ENCODE results near the gene ACSL3.
"Not testable (repeated sequence)": the region's sequence is repeated elsewhere in the genome, so short reads cannot be mapped to it uniquely, and the experiment has no call there.

Gene ACSL3

DNA sequence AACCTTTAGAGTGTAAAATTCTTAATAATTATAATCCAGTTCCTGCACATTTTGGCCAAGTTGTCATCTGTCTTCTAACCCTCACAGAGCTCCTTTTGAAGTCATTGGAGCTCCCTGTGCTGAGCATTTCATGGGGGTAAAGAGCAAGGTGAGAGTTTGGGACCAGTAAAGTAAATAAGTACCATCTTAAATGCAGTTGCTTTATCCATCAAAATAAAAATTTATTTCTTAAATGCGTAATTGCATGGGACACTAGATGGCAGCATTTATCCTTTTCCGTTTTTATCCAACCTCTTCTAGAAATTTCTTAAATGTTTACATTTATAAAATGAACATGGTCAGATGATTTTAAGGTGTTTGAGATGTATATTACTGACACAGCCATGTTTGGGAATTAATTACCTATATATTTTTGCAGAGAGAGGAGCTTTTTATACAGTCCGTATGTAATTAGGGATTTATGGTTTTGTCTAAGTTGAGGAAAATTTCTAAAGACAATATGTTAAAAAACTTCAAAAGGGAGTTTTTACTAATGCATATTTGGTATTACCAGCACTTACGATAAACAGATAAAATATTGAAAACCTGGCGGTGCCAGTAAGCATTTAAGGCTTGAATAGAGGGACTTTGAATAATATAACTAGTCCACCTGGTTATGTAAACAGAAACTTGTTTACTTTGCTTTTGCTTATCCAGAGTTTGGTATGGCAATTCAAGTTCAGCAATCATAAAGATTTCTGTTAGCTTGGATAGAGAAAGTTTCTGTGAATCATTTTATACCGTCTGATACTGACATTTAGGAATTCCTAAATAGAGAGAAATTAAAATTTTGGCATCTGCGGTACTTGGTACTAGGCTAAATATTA, 54.5 kb downstream of the ACSL3 start:
- DNase-seq (ENCODE audit: low read depth) = no peak

DNA sequence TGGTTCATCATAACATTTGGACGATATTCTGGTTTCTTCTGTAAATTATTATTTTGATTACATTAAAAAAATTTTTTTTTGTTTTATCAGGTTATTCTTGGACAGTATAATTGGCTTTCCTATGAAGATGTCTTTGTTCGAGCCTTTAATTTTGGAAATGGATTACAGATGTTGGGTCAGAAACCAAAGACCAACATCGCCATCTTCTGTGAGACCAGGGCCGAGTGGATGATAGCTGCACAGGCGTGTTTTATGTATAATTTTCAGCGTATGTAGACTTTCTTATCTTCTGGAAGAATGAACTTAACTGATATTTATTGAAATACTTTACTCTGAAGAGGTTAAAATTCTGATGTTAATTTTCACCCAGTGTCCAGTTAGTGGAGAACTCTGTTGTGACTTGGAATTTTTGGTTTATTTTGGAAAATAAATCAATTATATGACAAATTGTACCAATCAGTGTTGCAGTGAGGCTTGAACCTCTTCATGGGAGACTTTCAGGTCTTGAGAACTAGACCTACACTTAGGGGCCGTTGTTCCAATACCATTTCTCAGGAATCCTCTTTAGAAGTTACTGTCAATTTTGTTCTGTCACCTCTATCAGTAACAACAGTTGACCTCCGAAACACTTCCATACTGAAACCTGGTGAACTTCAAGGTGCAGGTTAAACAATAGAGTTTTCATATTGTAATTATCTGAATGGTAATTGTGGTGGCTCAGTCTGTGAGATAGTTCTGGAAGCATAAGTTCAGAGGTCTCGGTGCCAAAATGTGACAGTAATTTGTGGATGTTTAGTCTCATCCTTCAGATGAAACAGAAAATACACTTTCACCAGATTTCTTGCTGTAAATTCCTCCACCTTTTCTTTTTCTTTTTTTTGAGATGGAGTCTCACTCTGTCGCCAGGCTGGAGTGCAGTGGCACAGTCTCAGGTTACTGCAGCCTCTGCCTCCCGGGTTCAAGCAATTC, 55.7 kb downstream of the ACSL3 start:
- DNase-seq (ENCODE audit: low read depth) = no peak

DNA sequence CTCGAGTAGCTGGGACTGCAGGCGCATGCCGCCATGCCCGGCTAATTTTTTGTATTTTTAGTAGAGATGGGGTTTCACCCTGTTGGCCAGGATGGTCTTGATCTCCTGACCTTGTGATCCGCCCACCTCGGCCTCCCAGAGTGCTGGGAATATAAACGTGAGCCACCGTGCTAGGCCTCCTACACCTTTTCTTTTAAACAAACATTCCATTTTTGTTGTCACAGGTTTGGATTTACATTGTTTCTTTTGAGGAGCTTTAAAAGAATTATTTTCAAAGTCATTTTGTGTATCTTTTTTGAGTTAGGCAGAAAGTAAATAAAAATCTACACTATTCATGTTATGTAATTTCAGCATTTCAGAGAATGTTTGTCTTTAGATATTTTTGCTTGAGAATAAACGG, 56.4 kb downstream of the ACSL3 start:
- DNase-seq (ENCODE audit: low read depth) = not testable (repeated sequence)

DNA sequence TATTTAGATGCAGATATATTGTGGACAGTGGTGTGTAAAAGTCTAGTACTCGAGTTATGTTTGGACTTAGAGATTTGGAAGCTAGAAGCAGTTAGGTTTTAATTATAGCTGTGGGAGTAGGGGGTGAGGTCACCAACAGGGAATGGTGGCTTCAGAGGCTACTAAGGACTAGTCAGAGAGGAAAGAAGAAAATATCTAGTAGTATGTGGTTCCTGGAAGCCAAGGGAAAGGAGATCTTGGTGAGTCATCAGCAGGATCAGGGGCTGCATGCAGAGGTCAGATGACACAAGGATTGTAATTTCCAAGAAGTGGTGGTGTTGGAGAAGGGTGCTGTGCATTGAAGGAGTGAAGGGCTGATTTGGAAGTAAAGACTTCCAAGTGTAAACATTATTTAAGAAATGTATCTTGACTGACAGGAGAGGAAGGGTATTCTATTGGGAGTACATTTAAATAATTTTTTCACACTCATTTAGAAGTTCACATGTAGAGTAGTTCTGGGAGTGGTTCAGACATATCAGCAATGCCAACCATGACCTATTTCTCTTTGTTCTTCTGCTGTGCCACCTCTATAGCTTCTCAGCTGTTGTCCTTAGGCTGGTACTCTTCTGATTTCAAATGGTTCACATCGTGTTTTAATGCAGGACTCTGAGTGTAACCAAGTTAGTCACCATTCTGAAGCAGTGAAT, 59.1 kb downstream of the ACSL3 start:
- DNase-seq (ENCODE audit: low read depth) = no peak

DNA sequence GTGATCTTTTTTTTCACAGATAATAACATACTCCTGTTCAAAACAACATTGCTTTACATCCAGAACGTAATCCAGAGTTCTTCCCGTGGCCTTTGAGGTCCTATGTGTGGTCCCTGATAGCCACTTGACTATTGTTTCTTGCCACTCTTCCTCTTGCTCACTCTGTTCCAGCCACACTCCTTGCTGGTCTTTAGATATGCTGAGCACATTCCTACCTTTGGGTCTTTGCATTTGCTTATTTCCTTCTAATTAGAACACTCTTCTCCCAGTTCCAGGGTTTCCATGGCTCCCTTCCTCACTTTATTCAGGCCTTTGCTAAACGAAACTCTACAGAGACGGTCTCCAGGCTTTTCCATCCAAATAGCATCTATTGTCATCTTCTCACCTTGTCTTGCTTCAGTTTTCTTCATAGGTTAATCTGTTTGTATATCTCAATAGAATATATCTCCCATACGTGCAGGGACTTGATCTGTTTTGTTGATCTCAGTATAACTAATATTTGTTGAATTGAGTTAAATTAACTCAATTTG, 59.9 kb downstream of the ACSL3 start:
- no peak for DNase-seq (ENCODE audit: low read depth)

DNA sequence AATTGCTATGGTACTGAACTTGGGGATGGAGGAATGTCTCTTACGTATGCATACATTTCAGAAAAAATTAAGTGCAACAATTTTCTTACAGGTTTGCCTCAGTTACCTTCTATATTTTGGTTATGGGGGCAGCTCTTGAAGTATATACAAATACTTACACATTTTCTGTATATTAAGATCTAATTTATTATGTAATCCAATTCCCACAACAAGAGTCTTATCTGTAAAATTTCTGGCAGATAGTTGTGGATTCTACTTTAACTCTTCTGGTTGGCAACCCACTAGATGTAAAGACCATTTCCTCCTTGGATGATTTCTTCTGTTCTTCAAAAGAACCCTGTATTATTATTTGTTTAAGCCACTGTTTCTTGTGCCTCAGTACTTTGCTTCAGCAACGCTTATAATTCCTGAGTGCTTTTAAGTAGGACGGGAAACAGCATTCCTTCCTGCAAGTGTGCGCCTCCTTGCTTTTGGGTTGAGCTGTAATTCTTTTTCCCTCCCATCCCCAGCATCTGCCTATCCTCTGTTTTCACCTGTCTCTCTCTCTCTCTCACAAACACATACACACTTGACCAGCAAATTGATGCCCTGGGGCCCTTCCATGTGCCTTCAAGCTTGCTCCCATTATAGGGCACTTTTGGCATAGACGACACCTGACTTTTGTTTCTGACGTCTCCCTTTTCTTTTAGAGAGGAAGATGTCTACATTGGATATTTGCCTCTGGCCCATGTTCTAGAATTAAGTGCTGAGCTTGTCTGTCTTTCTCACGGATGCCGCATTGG, 61.4 kb downstream of the ACSL3 start:
- no peak for DNase-seq (ENCODE audit: low read depth)

DNA sequence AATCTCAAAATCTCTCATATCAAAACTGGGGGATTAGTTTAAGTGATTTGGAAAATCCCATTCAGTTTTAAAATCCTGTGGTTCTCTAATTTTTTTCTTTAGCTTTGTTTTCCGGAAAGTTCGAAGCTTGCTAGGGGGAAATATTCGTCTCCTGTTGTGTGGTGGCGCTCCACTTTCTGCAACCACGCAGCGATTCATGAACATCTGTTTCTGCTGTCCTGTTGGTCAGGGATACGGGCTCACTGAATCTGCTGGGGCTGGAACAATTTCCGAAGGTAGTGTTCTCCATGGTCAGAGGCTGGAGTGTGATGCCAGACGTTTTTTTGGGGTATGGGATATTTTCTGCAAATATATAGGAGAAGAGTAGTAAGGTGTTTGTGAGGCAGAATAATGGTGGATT, 66.1 kb downstream of the ACSL3 start:
- no peak for DNase-seq (ENCODE audit: low read depth)

DNA sequence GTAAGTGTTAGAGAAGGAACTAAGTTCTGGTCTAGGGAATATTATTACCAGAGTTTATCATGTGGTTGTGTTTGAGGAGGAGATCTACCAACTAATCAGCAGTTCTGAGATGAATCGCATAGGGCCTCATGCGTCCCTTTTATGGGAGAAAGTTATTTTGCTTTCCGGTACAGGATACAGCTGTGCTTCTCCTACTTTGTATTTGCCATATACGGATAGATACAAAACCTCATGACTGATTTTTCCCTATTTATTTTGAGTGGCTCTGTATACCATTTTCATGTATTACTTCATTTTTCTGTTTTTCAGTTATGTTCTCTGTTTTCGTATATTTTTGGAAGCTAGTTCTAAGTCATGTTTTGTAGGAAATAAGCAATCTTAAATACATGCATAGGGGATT, 66.8 kb downstream of the ACSL3 start:
- DNase-seq (ENCODE audit: low read depth) = no peak

DNA sequence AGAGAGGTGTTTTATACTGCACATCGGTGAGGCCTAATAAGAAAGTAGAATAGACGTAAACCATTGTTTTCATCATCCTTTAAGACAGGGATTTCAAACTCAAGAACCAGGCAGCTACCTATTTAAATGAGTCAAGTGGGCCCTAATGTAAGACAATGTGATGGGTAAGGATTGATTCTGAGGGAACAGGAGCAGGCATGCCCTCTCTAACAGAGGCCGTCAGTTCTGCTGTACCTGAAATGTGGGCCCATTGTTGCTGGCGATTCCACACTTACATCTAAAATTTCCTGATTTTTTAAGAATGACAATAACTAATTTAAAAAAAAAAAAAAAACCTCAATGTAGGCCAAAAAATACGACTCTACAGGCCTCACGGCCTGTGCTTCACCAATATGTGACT, 67.5 kb downstream of the ACSL3 start:
- DNase-seq (ENCODE audit: low read depth) = no peak

DNA sequence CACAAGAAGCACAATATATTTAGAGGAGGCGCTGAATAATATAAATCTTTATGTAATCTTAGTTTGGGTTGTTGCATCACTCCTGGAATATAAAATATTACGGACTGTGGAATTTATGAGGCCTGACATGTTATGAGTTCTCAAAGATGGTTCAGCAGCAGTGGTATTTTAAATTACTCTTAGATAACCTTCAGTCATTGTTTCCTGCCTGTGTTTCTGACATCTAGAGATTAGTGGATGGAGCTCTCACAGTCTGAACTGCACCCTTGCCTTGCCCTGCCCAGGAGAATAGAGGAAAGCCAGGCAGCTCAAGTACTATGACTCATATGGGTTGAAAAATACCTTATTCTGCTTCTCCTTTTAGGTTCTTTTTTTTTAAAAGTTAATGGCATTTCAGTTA, 70.0 kb downstream of the ACSL3 start:
- DNase-seq (ENCODE audit: low read depth) = no peak

DNA sequence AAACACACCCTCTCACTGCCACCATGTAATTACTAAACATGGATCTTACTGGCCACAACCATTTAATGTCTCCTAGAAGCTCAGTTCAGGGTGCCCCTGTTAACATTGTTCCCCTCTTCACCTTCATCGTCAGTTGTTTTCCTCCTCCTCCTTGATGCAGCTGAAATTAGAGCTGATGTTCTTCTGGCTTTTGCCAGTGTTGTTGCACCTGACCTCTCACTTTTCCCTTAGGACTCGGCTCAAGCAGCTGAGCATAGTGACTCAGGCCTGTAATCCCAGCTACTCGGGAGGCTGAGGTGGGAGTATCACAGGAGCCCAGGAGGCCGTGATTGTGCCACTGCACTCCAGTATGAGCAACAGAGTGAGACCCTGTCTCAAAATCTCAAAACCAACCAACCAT, 70.8 kb downstream of the ACSL3 start:
- DNase-seq (ENCODE audit: low read depth) = no peak

DNA sequence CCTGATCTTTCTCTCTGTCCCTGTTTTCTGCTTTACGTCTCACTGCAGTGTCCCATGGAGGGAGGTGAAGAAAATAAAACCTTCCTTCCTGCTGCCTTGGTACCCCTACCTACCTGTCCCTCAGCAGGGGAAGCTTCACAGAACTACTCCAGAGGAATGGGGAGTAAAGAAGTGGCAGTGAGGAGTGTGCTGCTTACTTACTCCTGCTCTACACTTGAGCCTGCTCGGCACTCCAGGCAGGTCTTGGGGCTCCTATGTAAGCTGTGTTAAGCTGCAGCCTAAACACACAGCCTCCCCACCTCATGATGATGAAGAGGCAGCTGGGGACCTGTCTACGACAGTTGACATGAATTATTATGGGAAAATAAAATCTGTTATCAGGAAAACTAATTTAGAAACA, 72.6 kb downstream of the ACSL3 start:
- no peak for DNase-seq (ENCODE audit: low read depth)

DNA sequence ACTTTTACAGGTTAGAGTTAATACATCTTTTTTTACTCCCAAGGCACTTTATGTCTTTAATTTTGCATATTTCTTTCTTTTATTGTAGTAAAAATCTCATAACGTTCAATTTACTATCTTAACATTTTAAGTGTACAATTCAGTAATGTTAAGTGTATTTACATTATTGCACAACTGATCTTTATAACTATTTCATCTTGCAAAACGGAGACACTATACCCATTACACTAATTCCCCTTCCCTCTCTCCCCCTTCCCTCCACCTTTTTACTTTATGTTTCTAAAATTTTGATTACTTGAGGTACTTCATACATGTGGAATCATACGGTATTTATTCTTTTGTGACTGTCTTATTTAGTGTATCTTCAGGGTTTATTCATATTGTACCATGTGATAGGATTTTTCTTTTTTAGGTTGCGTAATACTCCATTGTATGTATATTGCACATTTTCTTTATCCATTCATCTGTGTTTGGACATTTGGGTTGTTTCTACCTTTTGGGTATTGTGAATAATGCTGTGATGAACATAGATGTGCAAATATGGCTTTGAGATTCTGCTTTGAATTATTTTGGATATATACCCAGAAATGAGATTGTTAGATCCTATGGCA, 75.0 kb downstream of the ACSL3 start:
- DNase-seq (ENCODE audit: low read depth) = no peak

DNA sequence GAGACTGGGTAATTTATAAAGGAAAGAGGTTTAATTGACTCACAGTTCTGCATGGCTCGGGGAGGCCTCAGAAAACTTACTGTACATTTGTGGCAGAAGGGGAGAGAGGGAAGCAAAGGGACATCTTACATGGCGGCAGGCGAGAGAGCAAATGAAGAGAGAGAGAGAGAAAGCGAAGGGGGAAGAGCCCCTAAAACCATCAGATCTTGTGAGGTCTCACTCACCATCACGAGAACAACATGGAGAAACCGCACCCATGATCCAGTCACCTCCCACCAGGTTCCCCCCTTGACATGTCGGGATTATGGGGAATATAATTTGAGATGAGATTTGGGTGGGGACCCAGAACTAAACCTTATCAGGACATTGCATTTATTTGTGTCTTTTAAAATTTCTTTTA, 75.9 kb downstream of the ACSL3 start:
- DNase-seq (ENCODE audit: low read depth) = no peak

DNA sequence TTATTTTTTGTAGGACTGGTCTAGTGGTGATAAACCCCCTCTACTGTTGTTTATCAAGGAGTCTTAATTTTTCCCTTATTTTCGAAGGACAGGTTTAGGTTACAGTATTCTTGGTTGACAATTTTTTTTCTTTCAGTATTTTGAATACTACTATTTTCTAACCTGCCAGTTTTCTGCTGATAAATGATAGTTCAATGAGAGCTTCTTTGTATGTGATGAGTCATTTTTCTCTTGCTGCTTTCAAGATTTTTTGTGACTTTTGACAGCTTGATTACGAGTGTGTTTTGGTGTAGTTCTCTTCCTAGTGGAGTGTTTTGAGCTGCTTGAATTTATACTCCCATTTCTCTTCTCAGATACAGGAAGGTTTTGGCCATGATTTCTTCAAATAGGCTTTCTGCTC, 77.5 kb downstream of the ACSL3 start:
- no peak for DNase-seq (ENCODE audit: low read depth)

DNA sequence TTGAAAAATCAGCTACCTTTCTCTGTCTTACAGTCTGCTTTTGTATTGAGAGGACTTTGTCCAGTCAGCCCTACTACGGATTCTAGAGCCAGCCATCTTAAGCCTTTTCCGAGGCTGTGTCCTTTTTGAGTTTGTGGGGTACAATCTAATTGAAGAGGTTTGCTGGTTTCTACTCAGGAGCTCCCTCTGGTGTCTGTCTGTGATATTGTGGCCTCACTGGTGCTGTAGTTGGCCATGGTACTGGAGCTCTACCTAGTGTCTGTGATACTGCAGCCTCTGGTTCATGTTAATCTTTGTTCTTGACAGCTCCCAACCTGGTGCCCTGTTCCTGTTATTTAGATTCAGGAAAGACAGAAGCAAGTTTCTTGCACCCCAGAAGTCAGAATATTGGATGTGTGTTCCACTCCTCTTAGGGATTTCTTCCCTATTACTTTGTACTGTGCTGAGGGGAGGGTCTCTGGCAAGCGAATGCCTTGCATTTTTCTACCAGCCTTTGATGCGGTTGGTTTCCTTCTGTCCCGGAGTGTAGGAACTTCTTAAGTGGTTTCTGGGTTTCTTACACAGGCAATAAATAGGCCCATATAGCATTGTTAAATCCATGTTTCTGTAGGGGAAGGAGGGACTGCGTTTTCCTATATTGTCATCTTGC, 78.5 kb downstream of the ACSL3 start:
- peak; percentile 17 for DNase-seq (ENCODE audit: low read depth)

DNA sequence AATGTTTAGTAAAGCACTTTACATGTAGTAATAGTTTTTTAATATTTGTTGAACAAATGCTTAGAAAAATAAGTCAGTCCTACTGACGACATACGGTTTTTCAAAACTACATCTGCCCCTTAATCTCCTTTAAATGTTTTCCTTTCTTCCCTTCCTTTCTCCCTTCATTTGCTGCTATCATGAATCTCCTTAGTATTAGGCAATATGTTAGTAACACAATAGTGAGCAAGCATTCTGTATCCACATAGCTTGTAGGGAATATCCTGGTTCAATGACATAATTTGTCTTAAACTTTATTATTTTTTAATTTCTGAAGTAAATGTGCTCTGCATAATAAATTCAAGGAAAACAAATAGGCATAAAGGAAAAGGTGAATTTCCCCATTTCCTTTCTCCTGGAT, 79.1 kb downstream of the ACSL3 start:
- DNase-seq (ENCODE audit: low read depth) = no peak

DNA sequence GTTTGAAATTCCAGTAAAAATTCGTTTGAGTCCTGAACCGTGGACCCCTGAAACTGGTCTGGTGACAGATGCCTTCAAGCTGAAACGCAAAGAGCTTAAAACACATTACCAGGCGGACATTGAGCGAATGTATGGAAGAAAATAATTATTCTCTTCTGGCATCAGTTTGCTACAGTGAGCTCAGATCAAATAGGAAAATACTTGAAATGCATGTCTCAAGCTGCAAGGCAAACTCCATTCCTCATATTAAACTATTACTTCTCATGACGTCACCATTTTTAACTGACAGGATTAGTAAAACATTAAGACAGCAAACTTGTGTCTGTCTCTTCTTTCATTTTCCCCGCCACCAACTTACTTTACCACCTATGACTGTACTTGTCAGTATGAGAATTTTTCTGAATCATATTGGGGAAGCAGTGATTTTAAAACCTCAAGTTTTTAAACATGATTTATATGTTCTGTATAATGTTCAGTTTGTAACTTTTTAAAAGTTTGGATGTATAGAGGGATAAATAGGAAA, 80.7 kb downstream of the ACSL3 start:
- DNase-seq (ENCODE audit: low read depth) = no peak

DNA sequence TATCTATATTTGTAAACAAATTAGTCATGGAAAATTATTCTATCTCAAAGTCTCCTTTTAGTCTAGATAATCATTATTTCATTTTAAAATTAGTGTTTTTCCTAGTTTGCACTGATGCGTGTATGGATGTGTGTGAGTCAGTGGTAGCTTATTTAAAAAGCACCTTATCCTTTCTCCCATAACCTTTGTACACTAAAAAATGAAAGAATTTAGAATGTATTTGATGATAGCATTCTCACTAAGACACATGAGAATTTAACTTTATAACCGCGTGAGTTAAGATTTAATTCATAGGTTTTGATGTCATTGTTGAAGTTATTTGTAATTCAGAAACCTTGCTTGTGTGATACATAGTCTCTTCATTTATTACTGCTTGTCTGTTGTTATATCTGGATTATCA, 81.7 kb downstream of the ACSL3 start:
- DNase-seq (ENCODE audit: low read depth) = no peak

DNA sequence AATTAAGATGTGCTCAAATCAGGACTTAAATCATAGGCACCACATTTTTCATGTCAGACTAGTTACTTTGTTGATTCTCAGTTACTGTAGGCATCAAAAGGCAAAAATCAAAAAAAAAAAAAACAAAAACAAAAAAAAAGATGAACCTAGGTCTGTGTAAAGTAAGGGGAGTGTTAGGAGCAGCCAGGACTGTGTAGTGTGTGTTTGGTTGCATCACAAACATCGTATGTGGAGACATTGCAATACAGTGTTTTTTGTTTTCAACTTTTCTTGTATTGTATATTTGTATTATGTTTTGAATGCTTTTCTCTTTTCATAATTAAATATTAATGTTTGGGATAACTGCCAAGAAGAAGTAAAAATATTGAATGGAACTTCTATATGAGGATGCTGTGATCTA, 82.1 kb downstream of the ACSL3 start:
- no peak for DNase-seq (ENCODE audit: low read depth)

All from activated T-helper 9 cell treated with anti-CD3 and anti-CD28 coated beads, Interleukin-2, amount 50 U/mL, for 16 hours (primary cell).